ENCODE data around the gene DNM3. TPM values are rescaled to one million over a fixed set of nuclear protein-coding genes. Genes with fewer than 3 reads are reported as not detected.
A peak's percentile ranks its signal among the peaks of the same experiment; 100 is the strongest.

The DNM3 gene
- total and polyA plus RNA-seq, 2 experiments from 2014 or later = 0.11 to 1.4 TPM

GRCh38 chr1:172393354-172393753 is 552.1 kb downstream of the DNM3 start:
- peaks cover 59% of the 10 kb centered on the region for H3K4me1 ChIP-seq (ENCODE audit: insufficient read depth)
- TF ChIP-seq EZH2phosphoT487 (IDR thresholded peaks at IDR 0.05; ENCODE audit: insufficient read depth, low read depth) = no peak
- TF ChIP-seq EZH2 (IDR thresholded peaks at IDR 0.05; ENCODE audit: insufficient read depth, poor library complexity, severe bottlenecking) = no peak
- WGBS, 2 experiments (ENCODE audit: low coverage in 1 of 2, low lambda C conversion rate in 2 of 2, missing lambda C conversion rate in 2 of 2) = 11 to 15% methylated on average over 5 of the region's 5 CpGs
- no peaks in the 10 kb centered on the region for H3K36me3 ChIP-seq (ENCODE audit: low read depth)
- H3K27ac ChIP-seq = no peak overlapping the region
- no peaks in the 10 kb centered on the region for H3K9me2 ChIP-seq (ENCODE audit: insufficient read depth)
- H3K9me3 ChIP-seq (ENCODE audit: low read depth) = no peaks in the 10 kb centered on the region
- DNase-seq = no peak
- H4K20me1 ChIP-seq (ENCODE audit: insufficient read depth) = no peaks in the 10 kb centered on the region
- H3F3A ChIP-seq (ENCODE audit: insufficient read depth) = peaks cover 12% of the 10 kb centered on the region
- in situ Hi-C loops (cut with MboI) = loop anchor here (5.0 kb wide), 1 partner anchor 256 kb away; no protein-coding TSS in a partner anchor
- peak overlapping the region; percentile 47 for H2AFZ ChIP-seq
- H3K27me3 ChIP-seq (replicated peaks; ENCODE audit: insufficient read depth) = no peaks in the 10 kb centered on the region
- H3K79me2 ChIP-seq (ENCODE audit: insufficient read depth) = no peaks in the 10 kb centered on the region
- H3K4me3 ChIP-seq = peak overlapping the region; percentile 29
- H3K9ac ChIP-seq = 0 out of 2 replicates have a peak overlapping the region, but pooled peaks have one; percentile 5
- peak overlapping the region; percentile 69 for H3K4me2 ChIP-seq (ENCODE audit: unreplicated experiment)

- Histone ChIP-seq H4K20me1 (ENCODE audit: insufficient read depth) (no peaks in the 10 kb centered on the region), H3K4me2 (ENCODE audit: unreplicated experiment) (peak overlapping the region; percentile 15), H3K4me3 (peak overlapping the region; percentile 29; the same call in 1 of the 2 replicates), H3K27me3 (replicated peaks; ENCODE audit: insufficient read depth) (no peaks in the 10 kb centered on the region), H3K9me2 (ENCODE audit: insufficient read depth) (no peaks in the 10 kb centered on the region), H2AFZ (peak overlapping the region; percentile 16), H3K27ac (no peak overlapping the region), H3K9me3 (ENCODE audit: low read depth) (no peaks in the 10 kb centered on the region), H3K79me2 (ENCODE audit: insufficient read depth) (no peaks in the 10 kb centered on the region), H3K9ac (peak overlapping the region; percentile 10; the same call in 1 of the 2 replicates), H3K4me1 (ENCODE audit: insufficient read depth) (peaks cover 67% of the 10 kb centered on the region), H3F3A (ENCODE audit: insufficient read depth) (peaks cover 21% of the 10 kb centered on the region), H3K36me3 (ENCODE audit: low read depth) (no peaks in the 10 kb centered on the region)
- in situ Hi-C loops (cut with MboI) = loop anchor here (5.0 kb wide), 1 partner anchor 257 kb away; no protein-coding TSS in a partner anchor
- no peak for TF ChIP-seq EZH2phosphoT487 (IDR thresholded peaks at IDR 0.05; ENCODE audit: insufficient read depth, low read depth)
- TF ChIP-seq EZH2 (IDR thresholded peaks at IDR 0.05; ENCODE audit: insufficient read depth, poor library complexity, severe bottlenecking) = no peak
- WGBS, 2 experiments (ENCODE audit: low coverage in 1 of 2, low lambda C conversion rate in 2 of 2, missing lambda C conversion rate in 2 of 2) = 18 to 29% methylated on average over 4 of the region's 4 CpGs
- peak; percentile 49 for DNase-seq
Measured at GRCh38 chr1:172394141-172394751, 552.9 kb downstream of the DNM3 start.

- no peak overlapping the region for H3K4me3 ChIP-seq
- DNase-seq = peak; percentile 54
- H3K9me2 ChIP-seq (ENCODE audit: insufficient read depth) = no peaks in the 10 kb centered on the region
- no peaks in the 10 kb centered on the region for H3K27me3 ChIP-seq (replicated peaks; ENCODE audit: insufficient read depth)
- H3K4me2 ChIP-seq (ENCODE audit: unreplicated experiment) = peak overlapping the region; percentile 15
- 62 to 64% methylated on average over 5 of the region's 5 CpGs for WGBS, 2 experiments (ENCODE audit: low coverage in 1 of 2, low lambda C conversion rate in 2 of 2, missing lambda C conversion rate in 2 of 2)
- no peak for TF ChIP-seq EZH2 (IDR thresholded peaks at IDR 0.05; ENCODE audit: insufficient read depth, poor library complexity, severe bottlenecking)
- TF ChIP-seq EZH2phosphoT487 (IDR thresholded peaks at IDR 0.05; ENCODE audit: insufficient read depth, low read depth) = no peak
- no peaks in the 10 kb centered on the region for H4K20me1 ChIP-seq (ENCODE audit: insufficient read depth)
- H3K9ac ChIP-seq = no peak overlapping the region
- H3K36me3 ChIP-seq (ENCODE audit: low read depth) = no peaks in the 10 kb centered on the region
- H3K27ac ChIP-seq = no peak overlapping the region
- H3K9me3 ChIP-seq (ENCODE audit: low read depth) = no peaks in the 10 kb centered on the region
- no peaks in the 10 kb centered on the region for H3K79me2 ChIP-seq (ENCODE audit: insufficient read depth)
- in situ Hi-C loops (cut with MboI) = loop anchor here (5.0 kb wide), 1 partner anchor 258 kb away; no protein-coding TSS in a partner anchor
- H3K4me1 ChIP-seq (ENCODE audit: insufficient read depth) = peaks cover 70% of the 10 kb centered on the region
- no peak overlapping the region for H2AFZ ChIP-seq
- H3F3A ChIP-seq (ENCODE audit: insufficient read depth) = peaks cover 21% of the 10 kb centered on the region
Measured at GRCh38 chr1:172394811-172395210, 553.5 kb downstream of the DNM3 start.

DNA sequence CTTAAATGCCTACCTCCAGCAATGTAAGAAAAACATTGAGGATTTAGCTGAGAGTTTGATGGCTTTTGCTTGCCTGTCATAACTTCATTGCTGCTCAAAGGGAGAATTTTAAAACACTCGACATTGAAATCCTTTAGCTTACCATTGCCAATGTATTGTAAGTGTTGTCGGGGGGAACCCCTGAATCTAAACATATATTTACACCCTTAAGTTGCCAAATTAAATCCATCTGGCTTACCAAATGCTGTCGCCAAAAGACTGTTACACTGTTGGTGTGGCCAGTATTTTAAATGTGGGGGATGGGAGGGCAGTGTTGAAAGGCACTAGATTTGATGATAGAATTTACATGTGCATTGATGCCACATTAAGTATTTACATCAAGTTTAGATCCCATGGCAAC is 554.3 kb downstream of the DNM3 start:
- H3F3A ChIP-seq (ENCODE audit: insufficient read depth) = peaks cover 21% of the 10 kb centered on the region
- no peaks in the 10 kb centered on the region for H3K9me2 ChIP-seq (ENCODE audit: insufficient read depth)
- H3K27ac ChIP-seq = no peak overlapping the region
- H3K4me1 ChIP-seq (ENCODE audit: insufficient read depth) = peaks cover 74% of the 10 kb centered on the region
- H3K27me3 ChIP-seq (replicated peaks; ENCODE audit: insufficient read depth) = no peaks in the 10 kb centered on the region
- TF ChIP-seq EZH2 (IDR thresholded peaks at IDR 0.05; ENCODE audit: insufficient read depth, poor library complexity, severe bottlenecking) (no peak), EZH2phosphoT487 (IDR thresholded peaks at IDR 0.05; ENCODE audit: insufficient read depth, low read depth) (no peak)
- H3K4me3 ChIP-seq = no peak overlapping the region
- no peak for DNase-seq
- WGBS, 2 experiments (ENCODE audit: low coverage in 1 of 2, low lambda C conversion rate in 2 of 2, missing lambda C conversion rate in 2 of 2) = 73 to 74% methylated on average over 3 of the region's 3 CpGs
- in situ Hi-C loops (cut with MboI) = no loop called here
- H4K20me1 ChIP-seq (ENCODE audit: insufficient read depth) = no peaks in the 10 kb centered on the region
- H2AFZ ChIP-seq = no peak overlapping the region
- H3K79me2 ChIP-seq (ENCODE audit: insufficient read depth) = no peaks in the 10 kb centered on the region
- no peaks in the 10 kb centered on the region for H3K36me3 ChIP-seq (ENCODE audit: low read depth)
- no peaks in the 10 kb centered on the region for H3K9me3 ChIP-seq (ENCODE audit: low read depth)
- H3K4me2 ChIP-seq (ENCODE audit: unreplicated experiment) = no peak overlapping the region
- H3K9ac ChIP-seq = no peak overlapping the region

Data from GM23248 (cell line).